KOPT-K1 (cell line): ENCODE data around the gene ATXN10.

ENCODE experiments used
- H3K27ac ChIP-seq: fragments of 200-600 bp; sonication (generic); 2 replicates; pipeline ENCODE4 v1.5.1; 2016; ENCODE audit warnings: antibody characterized with exemption, mild to moderate bottlenecking, low read depth, low read length; ENCODE audit not compliant: poor library complexity, severe bottlenecking
- H3K36me3 ChIP-seq: fragments of 200-600 bp; sonication (generic); 2 replicates; pipeline ENCODE4 v1.5.1; 2017; ENCODE audit warnings: antibody characterized with exemption, mild to moderate bottlenecking, low read length, moderate library complexity; ENCODE audit not compliant: insufficient read depth
- H3K9me3 ChIP-seq: fragments of 200-600 bp; sonication (generic); 2 replicates; pipeline ENCODE4 v1.5.1; 2017; ENCODE audit warnings: antibody characterized with exemption, low read length, mild to moderate bottlenecking; ENCODE audit not compliant: insufficient read depth, poor library complexity, severe bottlenecking

The ATXN10 gene

DNA sequence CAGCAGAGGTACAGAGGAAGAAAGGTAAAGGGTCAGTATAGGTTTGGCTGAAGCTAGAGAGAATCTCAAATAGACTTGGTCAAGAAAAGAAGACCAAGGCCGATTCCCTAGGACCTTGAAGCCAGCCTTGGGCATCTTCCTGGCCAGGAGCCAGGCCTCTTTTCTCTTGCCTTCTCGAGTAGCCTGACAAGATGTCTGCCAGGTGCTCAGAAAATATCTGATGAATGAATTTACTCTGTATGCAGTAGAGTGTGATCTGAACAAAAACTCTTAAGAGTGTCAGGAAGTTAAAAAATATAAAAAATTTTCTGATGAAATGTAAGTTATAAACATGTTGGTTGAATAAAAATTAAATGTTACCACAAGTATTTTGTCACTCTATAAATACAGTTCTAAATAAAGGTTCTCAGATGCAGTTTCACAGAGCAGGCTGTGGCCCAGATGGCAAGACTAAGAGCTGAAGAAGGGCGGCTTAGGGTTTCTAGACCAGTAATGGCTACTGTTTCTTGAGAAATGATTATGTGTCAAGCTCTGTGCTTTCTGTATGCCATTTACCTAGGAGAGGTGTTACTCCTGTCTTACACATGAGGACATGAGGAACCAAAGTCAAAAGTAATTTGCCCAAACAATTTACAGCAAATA is 98.1 kb downstream of the ATXN10 start:
- Histone ChIP-seq H3K9me3 (no peaks in the 10 kb centered on the region), H3K27ac (no peak overlapping the region), H3K36me3 (peaks cover 42% of the 10 kb centered on the region)

GRCh38 chr22:45770506-45770905 is 98.9 kb downstream of the ATXN10 start:
- H3K36me3 ChIP-seq = peaks cover 37% of the 10 kb centered on the region
- H3K27ac ChIP-seq = no peak overlapping the region
- no peaks in the 10 kb centered on the region for H3K9me3 ChIP-seq

DNA sequence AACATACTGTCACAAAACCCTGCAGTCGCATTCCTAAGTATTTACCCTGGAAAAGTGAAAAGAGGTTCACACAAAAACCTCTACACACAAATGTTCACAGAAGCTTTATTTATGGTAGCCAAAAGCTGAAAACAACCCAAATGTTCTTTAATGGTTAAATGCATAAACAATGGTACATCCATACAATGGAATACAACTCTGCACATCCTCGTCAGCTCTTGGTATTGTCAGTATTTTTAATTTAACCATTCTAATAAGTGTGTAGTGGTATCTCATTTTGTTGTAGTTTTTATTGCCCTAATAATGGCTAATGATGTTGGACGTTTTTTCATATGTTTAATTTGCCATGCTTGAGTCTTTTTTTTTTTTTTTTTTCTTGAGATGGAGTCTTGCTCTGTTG is 99.4 kb downstream of the ATXN10 start:
- Histone ChIP-seq H3K27ac (no peak overlapping the region), H3K9me3 (no peaks in the 10 kb centered on the region), H3K36me3 (peaks cover 31% of the 10 kb centered on the region)

DNA sequence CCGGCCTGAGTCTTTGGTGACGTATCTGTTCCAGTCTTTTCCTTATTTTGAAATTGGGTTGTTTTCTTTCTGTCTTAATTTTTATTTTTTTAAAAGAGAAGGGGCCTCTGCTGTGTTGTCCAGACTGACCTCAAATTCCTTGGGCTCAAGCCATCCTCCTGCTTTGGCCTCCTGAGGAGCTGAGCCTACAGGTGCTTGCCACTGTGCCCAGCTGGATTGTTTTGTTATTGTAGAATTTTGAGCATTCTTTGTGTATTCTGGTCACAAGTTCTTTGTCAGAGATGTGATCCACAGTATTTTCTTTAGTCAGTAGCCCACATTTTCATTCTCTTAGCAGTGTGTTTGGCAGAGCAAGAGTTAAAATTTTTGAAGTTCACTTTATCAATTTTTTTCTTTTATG is 100.1 kb downstream of the ATXN10 start:
- Histone ChIP-seq H3K36me3 (peaks cover 28% of the 10 kb centered on the region), H3K27ac (no peak overlapping the region), H3K9me3 (no peaks in the 10 kb centered on the region)

GRCh38 chr22:45772743-45773142 is 101.1 kb downstream of the ATXN10 start:
- Histone ChIP-seq H3K9me3 (no peaks in the 10 kb centered on the region), H3K27ac (no peak overlapping the region), H3K36me3 (peaks cover 32% of the 10 kb centered on the region)

DNA sequence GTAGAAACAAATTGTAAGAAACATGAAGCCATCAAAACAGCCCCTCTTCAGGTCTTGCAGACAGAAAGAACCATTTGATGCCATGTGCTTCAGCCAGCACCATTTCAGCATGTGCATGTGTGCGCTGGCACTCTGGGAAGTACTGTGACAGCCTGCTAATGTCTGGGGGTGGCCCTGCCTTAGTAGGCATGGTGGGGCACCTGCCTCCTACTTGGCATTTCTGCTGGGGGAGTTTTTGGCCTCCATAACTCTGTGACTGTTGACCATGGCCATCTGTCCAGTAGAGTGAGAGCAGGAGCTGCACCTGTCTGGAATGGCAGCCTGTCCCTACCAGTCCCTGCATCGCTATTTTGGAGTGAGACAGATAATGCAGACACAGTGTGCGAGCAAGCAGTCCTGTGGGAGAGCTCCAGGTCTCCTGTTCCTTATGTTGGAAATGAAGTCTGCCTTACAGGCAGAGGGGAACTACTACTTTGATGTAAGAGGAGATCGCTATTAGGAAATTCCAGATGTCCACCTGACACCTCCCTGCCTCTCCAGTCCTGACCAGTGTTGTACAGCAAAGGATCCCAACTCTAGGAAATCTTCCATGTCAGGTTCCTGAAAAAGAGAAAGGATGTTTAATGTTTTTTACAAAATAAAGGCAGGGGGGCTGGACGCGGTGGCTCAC is 102.5 kb downstream of the ATXN10 start:
- Histone ChIP-seq H3K9me3 (no peaks in the 10 kb centered on the region), H3K27ac (no peak overlapping the region), H3K36me3 (peaks cover 37% of the 10 kb centered on the region)

DNA sequence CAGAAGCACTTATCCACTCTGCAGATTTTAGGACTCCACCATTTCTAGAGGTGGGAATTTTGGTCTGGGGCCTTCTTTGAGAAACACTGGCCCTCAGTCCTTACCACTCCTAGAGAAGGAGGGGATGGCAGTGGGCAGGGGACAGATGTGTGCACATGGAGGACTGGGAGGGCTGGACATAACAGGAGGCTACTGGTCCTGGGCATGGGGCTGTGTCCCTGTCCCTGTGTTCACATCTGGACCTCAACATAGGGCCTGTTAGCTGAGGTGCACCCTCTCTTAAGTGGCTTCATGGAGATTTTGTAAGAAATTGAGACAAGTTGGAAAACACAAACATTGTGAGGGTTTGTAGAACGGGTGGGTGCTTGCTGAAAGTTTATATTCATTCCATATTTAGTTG is 103.4 kb downstream of the ATXN10 start:
- H3K27ac ChIP-seq = no peak overlapping the region
- no peaks in the 10 kb centered on the region for H3K9me3 ChIP-seq

GRCh38 chr22:45775569-45776312 is 104.1 kb downstream of the ATXN10 start:
- no peak overlapping the region for H3K27ac ChIP-seq
- peaks cover 35% of the 10 kb centered on the region for H3K36me3 ChIP-seq
- no peaks in the 10 kb centered on the region for H3K9me3 ChIP-seq

More for the DNA sequence above, 103.4 kb downstream of the ATXN10 start:
- peaks cover 42% of the 10 kb centered on the region for H3K36me3 ChIP-seq

DNA sequence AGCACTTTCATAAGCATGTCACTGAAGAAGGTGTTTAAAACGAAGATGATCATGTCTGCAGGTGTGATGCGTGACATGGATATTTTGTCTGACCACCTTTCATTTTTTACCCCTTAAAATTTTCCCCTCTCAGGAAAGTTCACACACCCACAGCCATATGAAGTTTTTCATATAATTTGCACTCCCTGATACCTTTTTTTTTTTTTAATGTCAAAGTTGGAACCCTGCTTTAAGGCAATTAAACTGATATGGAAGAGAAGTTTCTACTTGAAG is 104.6 kb downstream of the ATXN10 start:
- H3K27ac ChIP-seq = no peak overlapping the region
- H3K36me3 ChIP-seq = peaks cover 30% of the 10 kb centered on the region
- H3K9me3 ChIP-seq = no peaks in the 10 kb centered on the region

- no peak overlapping the region for H3K27ac ChIP-seq
- H3K36me3 ChIP-seq = peaks cover 30% of the 10 kb centered on the region
- H3K9me3 ChIP-seq = no peaks in the 10 kb centered on the region
Measured at GRCh38 chr22:45777046-45777851, 105.6 kb downstream of the ATXN10 start.

GRCh38 chr22:45777852-45778375 is 106.3 kb downstream of the ATXN10 start:
- Histone ChIP-seq H3K27ac (no peak overlapping the region), H3K9me3 (no peaks in the 10 kb centered on the region), H3K36me3 (peaks cover 25% of the 10 kb centered on the region)

GRCh38 chr22:45781459-45781858 is 109.8 kb downstream of the ATXN10 start:
- Histone ChIP-seq H3K27ac (no peak overlapping the region), H3K36me3 (peaks cover 27% of the 10 kb centered on the region), H3K9me3 (no peaks in the 10 kb centered on the region)

GRCh38 chr22:45781966-45782365 is 110.3 kb downstream of the ATXN10 start:
- Histone ChIP-seq H3K27ac (no peak overlapping the region), H3K36me3 (peaks cover 27% of the 10 kb centered on the region), H3K9me3 (no peaks in the 10 kb centered on the region)

- Histone ChIP-seq H3K27ac (no peak overlapping the region), H3K36me3 (peaks cover 18% of the 10 kb centered on the region)
Measured at GRCh38 chr22:45783021-45783420, 111.4 kb downstream of the ATXN10 start.

GRCh38 chr22:45783690-45784089 is 112.1 kb downstream of the ATXN10 start:
- Histone ChIP-seq H3K36me3 (peaks cover 18% of the 10 kb centered on the region), H3K27ac (no peak overlapping the region), H3K9me3 (no peaks in the 10 kb centered on the region)

More at GRCh38 chr22:45783021-45783420, 111.4 kb downstream of the ATXN10 start:
- H3K9me3 ChIP-seq = no peaks in the 10 kb centered on the region
